Endothelial cell of umbilical vein (primary cell): ENCODE data around the gene ZNF143. TPM values are rescaled to one million over a fixed set of nuclear protein-coding genes. Genes with fewer than 3 reads are reported as not detected.

Experiments used
- BruUV-seq: library from RNA; stranded (reverse); fragments of 400-500 nt; replicated peaks from 2 replicates; lab custom pipeline; 2021; lab: Mats Ljungman, UMichigan
- CTCF ChIA-PET: fragments of 300-600, 350-600 bp; sonication (Branson Sonifier 250); formaldehyde crosslinking; loops from one replicate; lab custom pipeline; 2021; ENCODE audit warnings: antibody characterized with exemption, inconsistent platforms; lab: Charles Lee
- POLR2A ChIA-PET: fragments of 300-600, 350-600 bp; sonication (Branson Sonifier 250); formaldehyde crosslinking; loops from one replicate; lab custom pipeline; 2021; ENCODE audit warnings: antibody characterized with exemption, inconsistent platforms; lab: Charles Lee
- DNase-seq: peaks from one replicate; pipeline ENCODE4 v3.0.0-alpha.2; 2011; ENCODE audit warnings: low read depth, low spot score
- FAIRE-seq: peaks from 2 replicates; lab custom pipeline; 2011; peaks lifted over from hg19 to GRCh38; lab: Jason Lieb, UNC
- H2AFZ ChIP-seq: 2 replicates; pipeline ENCODE4 v1.6.0; 2012; ENCODE audit warnings: low read depth, low read length, control low read depth, inconsistent platforms
- H3K27ac ChIP-seq: 2 replicates; pipeline ENCODE4 v1.5.1; 2011; ENCODE audit warnings: low read depth, mild to moderate bottlenecking, control low read depth, low read length, moderate library complexity; ENCODE audit not compliant: insufficient read depth
- H3K27me3 ChIP-seq, 2 experiments: 2 replicates each; pipeline versions ENCODE4 v1.6.0 to v1.6.1; 2011; ENCODE audit warnings: low read length in 2 of 2, mixed read lengths in 1 of 2; ENCODE audit not compliant: control insufficient read depth in 2 of 2, insufficient read depth in 2 of 2
- H3K36me3 ChIP-seq, 2 experiments: 2 replicates in 1 of 2; 3 replicates in 1 of 2; pipeline ENCODE4 v1.5.1; 2011; ENCODE audit warnings: low read length in 2 of 2, mild to moderate bottlenecking in 1 of 2, moderate library complexity in 1 of 2; ENCODE audit not compliant: control insufficient read depth in 2 of 2, insufficient read depth in 2 of 2; ENCODE audit errors: extremely low read depth in 1 of 2
- H3K4me1 ChIP-seq: 3 replicates; pipeline ENCODE4 v1.5.1; 2011; ENCODE audit warnings: mild to moderate bottlenecking, low read length; ENCODE audit not compliant: control insufficient read depth, insufficient read depth; ENCODE audit errors: extremely low read depth
- H3K4me2 ChIP-seq: 2 replicates; pipeline ENCODE4 v1.6.1; 2011; ENCODE audit warnings: low read length, control low read depth, mixed read lengths; ENCODE audit not compliant: insufficient read depth
- H3K4me3 ChIP-seq, 3 experiments: fragments of 200-600 bp in 1 of 3; sonication (generic), shearing (Covaris generic) in 1 of 3; replicated peaks in 1 of 3; 2 replicates each; pipeline ENCODE4 v1.5.1; 2011 to 2016; ENCODE audit warnings: control low read depth in 3 of 3, low read length in 3 of 3, mild to moderate bottlenecking in 2 of 3, inconsistent platforms in 1 of 3, low read depth in 1 of 3, moderate library complexity in 1 of 3; ENCODE audit not compliant: insufficient read depth in 1 of 3
- H3K79me2 ChIP-seq: 2 replicates; pipeline ENCODE4 v1.6.0; 2012; ENCODE audit warnings: low read length, inconsistent platforms; ENCODE audit not compliant: control insufficient read depth, insufficient read depth
- H3K9ac ChIP-seq: replicated peaks from 2 replicates; pipeline ENCODE3; 2011; ENCODE audit warnings: low read length, control low read depth; ENCODE audit not compliant: insufficient read depth; ENCODE audit errors: extremely low read depth
- H3K9me1 ChIP-seq: replicated peaks from 3 replicates; pipeline ENCODE4 v1.6.0; 2011; ENCODE audit warnings: mild to moderate bottlenecking, low read length; ENCODE audit not compliant: control insufficient read depth, insufficient read depth; ENCODE audit errors: extremely low read depth
- H3K9me3 ChIP-seq: replicated peaks from 2 replicates; pipeline ENCODE4 v1.5.1; 2012; ENCODE audit warnings: low read length, inconsistent platforms; ENCODE audit not compliant: control insufficient read depth, insufficient read depth
- H4K20me1 ChIP-seq: replicated peaks from 2 replicates; pipeline ENCODE3; 2011; ENCODE audit warnings: mild to moderate bottlenecking, low read length; ENCODE audit not compliant: control insufficient read depth, insufficient read depth; ENCODE audit errors: extremely low read depth
- GATA2 ChIP-seq: IDR thresholded peaks from 2 replicates; pipeline ENCODE4 v1.7.0; 2011; ENCODE audit warnings: low read depth, mild to moderate bottlenecking, moderate library complexity, mixed read lengths, low read length; ENCODE audit not compliant: insufficient read length, insufficient read depth
- JUN ChIP-seq: IDR thresholded peaks from 2 replicates; pipeline ENCODE4 v1.6.1; 2011; ENCODE audit warnings: borderline replicate concordance, low read depth; ENCODE audit not compliant: insufficient read length, insufficient read depth
- MYC ChIP-seq: IDR thresholded peaks from one replicate; pipeline ENCODE4 v1.6.1; 2011; ENCODE audit warnings: mild to moderate bottlenecking, low read depth, low read length
- POLR2A ChIP-seq: IDR thresholded peaks from 2 replicates; pipeline ENCODE4 v1.6.1; 2012; ENCODE audit warnings: low read depth, mild to moderate bottlenecking, control low read depth, low read length
- POLR2AphosphoS5 ChIP-seq: IDR thresholded peaks from 2 replicates; pipeline ENCODE4 v1.6.1; 2012; ENCODE audit warnings: low read depth, mild to moderate bottlenecking, control low read depth, low read length, moderate library complexity; ENCODE audit not compliant: insufficient read depth
- dilution Hi-C: fragments of 300-500 bp; cut with MboI; formaldehyde crosslinking; loops from one replicate; pipeline ENCODE4 v1.15.0; 2019; ENCODE audit warnings: low sequenced_read_pairs; ENCODE audit not compliant: extremely low pct_ligation_motif_present
- intact Hi-C: fragments of 100-400 bp; cut with micrococcal nuclease; formaldehyde crosslinking; loops from one replicate; pipeline ENCODE4 v1.10.0; 2022
- polyA plus RNA-seq, 4 experiments: library from polyadenylated mRNA; depleted of rRNA in 3 of 4; stranded (reverse) in 3 of 4; unstranded in 1 of 4; fragments of >200 nt; gene quantifications; 2 replicates each; pipeline versions ENCODE4 v1.2.1 to v1.2.3, GENCODE V29; 2011 to 2012; ENCODE audit warnings: missing spikeins in 1 of 4
- total RNA-seq: library from RNA; stranded (reverse); gene quantifications from 2 replicates; pipeline ENCODE4 v1.2.3, GENCODE V29; 2021
- TF ChIP-seq, protein P1 (sequence below), 2 donors: IDR thresholded peaks; 1 replicate in 1 of 2; 2 replicates in 1 of 2; pipeline ENCODE4 v1.5.1; 2011; ENCODE audit warnings: low read length in 2 of 2, mild to moderate bottlenecking in 2 of 2, moderate library complexity in 2 of 2, control low read depth in 1 of 2, inconsistent platforms in 1 of 2, low read depth in 1 of 2; ENCODE audit not compliant: insufficient read depth in 1 of 2; ENCODE audit errors: extremely low read depth in 1 of 2

ZNF143 gene
- total and polyA plus RNA-seq, 2 donors (not counting 3 experiments of a cell fraction or from before 2014, with no cell fraction given): 19.0 to 29.8 TPM

DNA sequence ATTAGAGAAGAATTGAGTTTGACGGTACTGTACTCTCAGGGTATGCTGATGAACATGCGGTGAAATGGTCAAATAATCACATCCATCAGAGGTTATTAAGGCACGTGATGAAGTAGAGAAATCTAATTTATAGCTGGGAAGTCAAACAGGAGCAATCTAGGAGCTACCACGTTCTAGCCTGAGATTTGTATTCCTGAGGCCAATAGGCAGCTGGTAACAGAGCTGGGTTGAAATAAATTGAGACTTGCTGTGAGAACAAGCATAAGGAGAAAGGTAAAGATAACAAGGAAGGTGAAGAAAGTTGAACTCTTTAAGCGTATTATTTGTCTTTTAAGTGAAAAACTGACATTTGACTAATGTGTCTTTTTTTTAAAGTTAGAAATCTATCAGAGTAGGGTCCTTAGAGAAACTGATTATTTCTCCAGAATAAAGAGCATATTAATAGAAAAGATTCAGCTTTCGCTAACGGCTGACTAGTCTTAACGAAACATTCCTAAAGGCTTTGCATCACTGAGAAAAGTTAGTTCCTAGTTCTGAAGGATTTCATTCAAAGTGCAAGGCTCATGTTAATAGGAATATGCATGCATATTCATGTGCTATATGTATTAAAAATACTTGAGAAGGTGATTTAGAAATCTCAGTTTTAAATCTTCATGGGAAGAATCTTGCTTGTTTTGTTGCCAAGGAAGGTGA, 107.5 kb downstream of the ZNF143 start:
- TF ChIP-seq GATA2 (no peak), JUN (no peak), POLR2A (no peak), POLR2AphosphoS5 (no peak), MYC (no peak)
- TF ChIP-seq, protein P1, sequence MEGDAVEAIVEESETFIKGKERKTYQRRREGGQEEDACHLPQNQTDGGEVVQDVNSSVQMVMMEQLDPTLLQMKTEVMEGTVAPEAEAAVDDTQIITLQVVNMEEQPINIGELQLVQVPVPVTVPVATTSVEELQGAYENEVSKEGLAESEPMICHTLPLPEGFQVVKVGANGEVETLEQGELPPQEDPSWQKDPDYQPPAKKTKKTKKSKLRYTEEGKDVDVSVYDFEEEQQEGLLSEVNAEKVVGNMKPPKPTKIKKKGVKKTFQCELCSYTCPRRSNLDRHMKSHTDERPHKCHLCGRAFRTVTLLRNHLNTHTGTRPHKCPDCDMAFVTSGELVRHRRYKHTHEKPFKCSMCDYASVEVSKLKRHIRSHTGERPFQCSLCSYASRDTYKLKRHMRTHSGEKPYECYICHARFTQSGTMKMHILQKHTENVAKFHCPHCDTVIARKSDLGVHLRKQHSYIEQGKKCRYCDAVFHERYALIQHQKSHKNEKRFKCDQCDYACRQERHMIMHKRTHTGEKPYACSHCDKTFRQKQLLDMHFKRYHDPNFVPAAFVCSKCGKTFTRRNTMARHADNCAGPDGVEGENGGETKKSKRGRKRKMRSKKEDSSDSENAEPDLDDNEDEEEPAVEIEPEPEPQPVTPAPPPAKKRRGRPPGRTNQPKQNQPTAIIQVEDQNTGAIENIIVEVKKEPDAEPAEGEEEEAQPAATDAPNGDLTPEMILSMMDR (IDR thresholded peaks at IDR 0.05; ENCODE audit: extremely low read depth in 1 of 2, insufficient read depth in 1 of 2, low read depth in 1 of 2, low read length in 2 of 2): no peak
- ChIA-PET POLR2A (no interaction called here), CTCF (interaction anchor here (2.4 kb wide), 1 partner anchor 34 kb away, joined by 13 read pairs; no protein-coding TSS in a partner anchor)
- no peak overlapping the region for H3K4me3 ChIP-seq
- no TSS peak for BruUV-seq
- H3K9me1 ChIP-seq: no peaks in the 10 kb centered on the region
- peak overlapping the region; percentile 69 for H3K9ac ChIP-seq
- H3K4me2 ChIP-seq: peak overlapping the region; percentile 34
- H3K4me1 ChIP-seq: peaks cover 31% of the 10 kb centered on the region
- no peaks in the 10 kb centered on the region for H3K9me3 ChIP-seq
- no peak overlapping the region for H2AFZ ChIP-seq
- no peaks in the 10 kb centered on the region for H3K36me3 ChIP-seq
- no peak for DNase-seq
- FAIRE-seq: no peak
- intact Hi-C loops: loop anchor here (5.0 kb wide), 1 partner anchor 759 kb away; no protein-coding TSS in a partner anchor
- dilution Hi-C loops: no loop called here
- no peaks in the 10 kb centered on the region for H4K20me1 ChIP-seq
- H3K27me3 ChIP-seq: no peaks in the 10 kb centered on the region
- peak overlapping the region; percentile 77 for H3K27ac ChIP-seq
- no peaks in the 10 kb centered on the region for H3K79me2 ChIP-seq
